H1 (cell line): ENCODE measurements around the gene PDE4D. TPM values are rescaled to one million over a fixed set of nuclear protein-coding genes. Genes with fewer than 3 reads are reported as not detected.

ENCODE experiments used
- CTCF ChIA-PET: fragments of 300-600 bp; sonication (Branson Sonifier 250); formaldehyde crosslinking; loops from one replicate; lab custom pipeline; 2021; ENCODE audit not compliant: partially characterized antibody; lab: Charles Lee
- POLR2A ChIA-PET: fragments of 300-600 bp; sonication (Branson Sonifier 250); formaldehyde crosslinking; loops from one replicate; lab custom pipeline; 2021; ENCODE audit warnings: inconsistent platforms; ENCODE audit not compliant: partially characterized antibody; lab: Charles Lee
- DNase-seq, 2 experiments: peaks; one replicate each; pipeline versions ENCODE4 v3.0.0 to v3.0.0-alpha.2; 2010 to 2022; ENCODE audit warnings: low spot score in 2 of 2, low read depth in 1 of 2, mixed read lengths in 1 of 2
- FAIRE-seq: peaks from 2 replicates; lab custom pipeline; 2011; peaks lifted over from hg19 to GRCh38; lab: Jason Lieb, UNC
- H2AFZ ChIP-seq: 2 replicates; pipeline ENCODE4 v1.8.1; 2012; ENCODE audit warnings: low read length, inconsistent platforms
- H2AK5ac ChIP-seq: 2 replicates; pipeline ENCODE4 v1.6.1; 2013; ENCODE audit warnings: low read depth, low read length
- H2BK120ac ChIP-seq: replicated peaks from 2 replicates; pipeline ENCODE3; 2013; ENCODE audit warnings: low read depth, low read length, inconsistent platforms
- H2BK12ac ChIP-seq: 2 replicates; pipeline ENCODE4 v1.6.1; 2013; ENCODE audit warnings: low read depth, low read length
- H2BK15ac ChIP-seq: 2 replicates; pipeline ENCODE4 v1.6.1; 2013; ENCODE audit warnings: low read length
- H2BK20ac ChIP-seq: 2 replicates; pipeline ENCODE4 v1.6.1; 2013; ENCODE audit warnings: low read length
- H2BK5ac ChIP-seq: 2 replicates; pipeline ENCODE4 v1.6.1; 2013; ENCODE audit warnings: low read depth, low read length
- H3K14ac ChIP-seq: 2 replicates; pipeline ENCODE4 v1.6.1; 2013; ENCODE audit warnings: inconsistent platforms; ENCODE audit not compliant: insufficient read length
- H3K18ac ChIP-seq: 2 replicates; pipeline ENCODE4 v1.6.1; 2013; ENCODE audit warnings: low read length; ENCODE audit errors: extremely low read depth
- H3K23ac ChIP-seq: 2 replicates; pipeline ENCODE4 v1.6.1; 2013; ENCODE audit warnings: inconsistent platforms; ENCODE audit not compliant: insufficient read length
- H3K23me2 ChIP-seq: 2 replicates; pipeline ENCODE4 v1.6.1; 2013; ENCODE audit warnings: low read depth, low read length
- H3K27ac ChIP-seq: 2 replicates; pipeline ENCODE4 v1.6.1; 2011; ENCODE audit warnings: low read depth, low read length, inconsistent platforms
- H3K27me3 ChIP-seq, 4 experiments: replicated peaks in 1 of 4; 1 replicate in 1 of 4; 2 replicates in 3 of 4; pipeline versions ENCODE4 v1.6.1 to v1.8.1; 2011 to 2013; ENCODE audit warnings: low read length in 3 of 4, mild to moderate bottlenecking in 3 of 4, inconsistent platforms in 2 of 4, mixed read lengths in 2 of 4, moderate library complexity in 1 of 4; ENCODE audit not compliant: control insufficient read depth in 3 of 4, insufficient read depth in 3 of 4; ENCODE audit errors: extremely low read depth in 1 of 4
- H3K36me3 ChIP-seq, 4 experiments: 2 replicates each; pipeline versions ENCODE4 v1.6.1 to v1.8.1; 2011 to 2013; ENCODE audit warnings: mild to moderate bottlenecking in 4 of 4, low read length in 3 of 4, moderate library complexity in 2 of 4, control low read depth in 1 of 4, inconsistent platforms in 1 of 4; ENCODE audit not compliant: insufficient read depth in 4 of 4, control insufficient read depth in 2 of 4
- H3K4ac ChIP-seq: replicated peaks from 2 replicates; pipeline ENCODE3; 2013; ENCODE audit warnings: low read length, low read depth, mixed read lengths, inconsistent platforms; ENCODE audit not compliant: insufficient read length
- H3K4me1 ChIP-seq, 4 experiments: replicated peaks in 1 of 4; 1 replicate in 1 of 4; 2 replicates in 3 of 4; pipeline versions ENCODE4 v1.6.1 to v1.8.1; 2011 to 2013; ENCODE audit warnings: low read length in 3 of 4, inconsistent platforms in 2 of 4, mixed read lengths in 1 of 4; ENCODE audit not compliant: insufficient read depth in 4 of 4, control insufficient read depth in 3 of 4
- H3K4me2 ChIP-seq, 2 experiments: 2 replicates each; pipeline versions ENCODE4 v1.6.1 to v1.8.1; 2011 to 2013; ENCODE audit warnings: low read depth in 2 of 2, low read length in 2 of 2, control low read depth in 1 of 2, inconsistent platforms in 1 of 2, mild to moderate bottlenecking in 1 of 2; ENCODE audit not compliant: insufficient read depth in 1 of 2
- H3K4me3 ChIP-seq, 4 experiments: fragments of 200-600, 300-600 bp in 1 of 4; sonication (generic), shearing (Covaris generic), sonication (Bioruptor Twin) in 1 of 4; 2 replicates each; pipeline versions ENCODE4 v1.5.1 to v1.8.1; 2011 to 2016; ENCODE audit warnings: low read length in 4 of 4, low read depth in 3 of 4, control low read depth in 2 of 4, inconsistent platforms in 2 of 4, mild to moderate bottlenecking in 2 of 4, mixed read lengths in 1 of 4, moderate library complexity in 1 of 4; ENCODE audit not compliant: insufficient read depth in 2 of 4; ENCODE audit errors: extremely low read depth in 1 of 4
- H3K56ac ChIP-seq: replicated peaks from 2 replicates; pipeline ENCODE3; 2013; ENCODE audit warnings: low read depth, mild to moderate bottlenecking, mixed read lengths, low read length, inconsistent platforms; ENCODE audit not compliant: insufficient read length
- H3K79me1 ChIP-seq: 2 replicates; pipeline ENCODE4 v1.6.1; 2013; ENCODE audit warnings: low read depth, low read length, control low read depth
- H3K79me2 ChIP-seq, 2 experiments: 2 replicates each; pipeline versions ENCODE4 v1.6.1 to v1.8.1; 2012 to 2013; ENCODE audit warnings: low read length in 2 of 2, mild to moderate bottlenecking in 2 of 2, inconsistent platforms in 1 of 2; ENCODE audit not compliant: insufficient read depth in 2 of 2, control insufficient read depth in 1 of 2
- H3K9ac ChIP-seq, 4 experiments: replicated peaks in 1 of 4; 1 replicate in 1 of 4; 2 replicates in 3 of 4; pipeline versions ENCODE4 v1.6.1 to v1.8.1; 2011 to 2013; ENCODE audit warnings: low read depth in 3 of 4, low read length in 3 of 4, control low read depth in 2 of 4, mild to moderate bottlenecking in 2 of 4, moderate library complexity in 2 of 4, inconsistent platforms in 1 of 4; ENCODE audit errors: extremely low read depth in 1 of 4
- H3K9me3 ChIP-seq, 2 experiments: 2 replicates each; pipeline versions ENCODE4 v1.6.1 to v1.8.1; 2012 to 2013; ENCODE audit warnings: mild to moderate bottlenecking in 2 of 2, moderate library complexity in 2 of 2, control low read depth in 1 of 2, inconsistent platforms in 1 of 2, low read depth in 1 of 2, low read length in 1 of 2, mixed read lengths in 1 of 2; ENCODE audit not compliant: insufficient read depth in 2 of 2
- H4K20me1 ChIP-seq, 2 experiments: replicated peaks in 1 of 2; 2 replicates each; pipeline versions ENCODE3 to v1.8.1; 2011 to 2013; ENCODE audit warnings: inconsistent platforms in 2 of 2, low read length in 2 of 2, mild to moderate bottlenecking in 1 of 2; ENCODE audit not compliant: insufficient read depth in 2 of 2, control insufficient read depth in 1 of 2
- H4K5ac ChIP-seq: 2 replicates; pipeline ENCODE4 v1.6.1; 2013; ENCODE audit warnings: low read length, low read depth, mixed read lengths, inconsistent platforms; ENCODE audit not compliant: insufficient read length
- H4K8ac ChIP-seq: 2 replicates; pipeline ENCODE4 v1.8.0; 2013; ENCODE audit warnings: mild to moderate bottlenecking, moderate library complexity, low read length, inconsistent platforms; ENCODE audit not compliant: insufficient read depth; ENCODE audit errors: extremely low read depth
- H4K91ac ChIP-seq: replicated peaks from 2 replicates; pipeline ENCODE3; 2013; ENCODE audit warnings: low read length, mixed read lengths, inconsistent platforms; ENCODE audit not compliant: insufficient read length
- CTBP2 ChIP-seq: IDR thresholded peaks from 2 replicates; pipeline ENCODE4 v1.7.0; 2011; ENCODE audit warnings: borderline replicate concordance, mild to moderate bottlenecking, moderate library complexity, mixed read lengths, low read length; ENCODE audit not compliant: insufficient read depth, insufficient read length
- polyA plus RNA-seq, 7 experiments: library from polyadenylated mRNA; depleted of rRNA in 3 of 7; stranded (reverse) in 5 of 7; unstranded in 2 of 7; fragments of >200 nt in 5 of 7; fragments of 200-250 nt in 2 of 7; gene quantifications; 1 replicate in 5 of 7; 2 replicates in 1 of 7; 4 replicates in 1 of 7; pipeline versions ENCODE4 v1.2.1 to v1.2.3, GENCODE V29; 2011 to 2013; ENCODE audit warnings: missing spikeins in 2 of 7, mixed read lengths in 2 of 7
- total RNA-seq: library from RNA; stranded (reverse); fragmentation: NEBNext Ultra II Directional; extraction: Animal tissue kit (Norgen Biotek cat#: 25700); gene quantifications from 2 replicates; pipeline ENCODE4 v1.2.1, GENCODE V29; 2021

PDE4D gene
- total and polyA plus RNA-seq, 2 of the 8 experiments (the other 6 are each of a cell fraction or from before 2014, with no cell fraction given) = 2.3 to 3.7 TPM

DNA sequence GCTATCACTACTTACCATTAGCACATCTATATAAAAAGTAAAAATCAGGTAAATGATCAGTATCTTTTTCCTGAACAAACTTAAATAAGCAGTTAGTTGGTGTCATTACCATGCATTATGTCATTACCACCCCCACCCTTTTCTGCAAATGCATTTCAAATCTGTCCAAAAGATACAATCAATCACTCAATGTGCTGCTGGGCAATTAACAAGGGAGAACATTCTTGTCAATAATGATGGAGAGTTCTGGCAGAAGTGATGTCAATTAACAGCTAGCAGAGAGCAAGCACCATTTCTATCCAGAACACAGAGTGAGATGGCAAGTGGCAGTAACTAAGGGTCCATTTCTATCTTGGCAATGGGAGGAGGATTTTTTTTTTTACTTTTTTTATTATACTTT lies 3.5 kb upstream of the PDE4D start:
- Histone ChIP-seq H3K27ac (no peak overlapping the region), H4K91ac (no peak overlapping the region), H4K20me1 (no peaks in the 10 kb centered on the region), H3K4me2 (no peak overlapping the region), H2BK15ac (no peak overlapping the region), H3K14ac (no peak overlapping the region), H3K56ac (no peak overlapping the region), H3K79me1 (no peaks in the 10 kb centered on the region), H2BK12ac (no peak overlapping the region), H3K23ac (no peak overlapping the region), H4K5ac (no peak overlapping the region), H2BK120ac (no peak overlapping the region), H3K9ac (no peak overlapping the region), H2BK20ac (no peak overlapping the region), H2BK5ac (no peak overlapping the region), H3K27me3 (peaks cover 8 to 28% (median 24%) of the 10 kb centered on the region in 4 experiments), H2AFZ (no peak overlapping the region), H4K8ac (no peak overlapping the region), H3K4me3 (no peak overlapping the region), H2AK5ac (no peak overlapping the region), H3K18ac (no peak overlapping the region), H3K23me2 (peaks cover 20% of the 10 kb centered on the region), H3K36me3 (no peaks in the 10 kb centered on the region), H3K4me1 (peaks cover 0 to 10% (median 2%) of the 10 kb centered on the region in 4 experiments; a peak in 3 of 7 replicates), H3K79me2 (no peaks in the 10 kb centered on the region), H3K4ac (no peak overlapping the region), H3K9me3 (no peaks in the 10 kb centered on the region)
- FAIRE-seq = no peak
- DNase-seq = no peak
- ChIA-PET POLR2A (no interaction called here), CTCF (interaction anchor here (0.6 kb wide), 1 partner anchor 334 kb away, joined by 3 read pairs; no protein-coding TSS in a partner anchor)
- no peak for TF ChIP-seq CTBP2
